HG02642 (cell line): ENCODE data around the gene CPNE7.

Experiments used
- ATAC-seq: cut with Tn5 transposase; IDR thresholded peaks from one replicate; pipeline ENCODE4 v1.9.1; 2021; ENCODE audit warnings: mild to moderate bottlenecking; ENCODE audit not compliant: unreplicated experiment, poor library complexity

CPNE7 gene

DNA sequence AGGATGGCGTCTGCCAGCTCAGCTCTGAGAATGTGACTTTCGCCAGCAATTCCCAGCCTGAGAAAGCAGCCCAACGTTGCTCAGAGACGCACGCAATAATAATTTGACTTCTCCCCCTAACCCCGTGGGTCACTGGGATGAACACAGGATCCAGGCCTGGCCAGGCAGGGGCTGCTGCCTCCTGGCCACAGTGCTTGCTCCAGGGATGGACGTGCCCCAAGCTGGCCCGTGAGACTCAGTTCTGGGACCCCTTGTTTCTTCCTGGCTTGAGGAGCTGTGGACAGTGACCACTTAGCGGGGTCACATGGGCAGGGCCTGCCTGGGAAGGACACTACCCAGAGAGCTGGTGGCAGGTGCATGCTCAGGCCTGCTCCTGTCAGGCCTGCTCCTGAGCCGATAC is 24.3 kb downstream of the CPNE7 start:
- ATAC-seq = no peak

DNA sequence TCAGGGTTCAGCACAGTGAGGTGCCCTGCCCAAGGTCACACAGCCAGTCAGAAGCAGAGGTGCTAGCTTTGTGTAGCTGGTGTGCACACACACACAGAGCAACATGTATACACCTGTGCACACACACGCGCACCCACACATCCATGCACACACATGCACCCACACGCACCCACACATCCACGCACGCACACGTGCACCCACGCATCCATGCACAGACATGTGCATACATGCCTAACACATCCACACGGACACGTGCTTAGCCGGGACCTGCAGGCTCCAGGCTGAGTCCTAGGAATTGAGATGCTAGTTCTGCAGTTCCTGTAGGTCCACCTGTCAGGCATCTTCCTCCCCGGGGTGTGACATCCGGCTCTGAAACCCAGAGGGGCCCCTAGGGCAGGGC is 24.9 kb downstream of the CPNE7 start:
- no peak for ATAC-seq

DNA sequence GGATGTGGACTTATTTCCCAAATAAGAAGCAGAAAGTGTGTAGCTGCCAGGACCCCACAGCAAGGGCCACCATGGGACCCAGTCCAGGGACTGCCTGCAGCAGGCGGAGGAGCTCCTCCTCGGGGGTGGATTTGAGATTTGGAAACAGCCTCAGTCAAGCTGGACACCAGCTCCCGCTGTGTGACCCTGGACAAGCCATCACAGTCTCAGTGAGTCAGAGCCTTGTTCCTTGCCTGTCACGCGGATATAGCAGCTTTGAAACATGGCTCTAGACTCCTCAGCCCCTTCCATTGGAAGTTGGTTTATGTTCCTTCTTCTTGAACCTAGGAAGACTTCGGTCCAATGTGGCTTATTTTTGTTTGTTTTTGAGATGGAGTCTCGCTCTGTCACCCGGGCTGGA is 25.4 kb downstream of the CPNE7 start:
- ATAC-seq = no peak

DNA sequence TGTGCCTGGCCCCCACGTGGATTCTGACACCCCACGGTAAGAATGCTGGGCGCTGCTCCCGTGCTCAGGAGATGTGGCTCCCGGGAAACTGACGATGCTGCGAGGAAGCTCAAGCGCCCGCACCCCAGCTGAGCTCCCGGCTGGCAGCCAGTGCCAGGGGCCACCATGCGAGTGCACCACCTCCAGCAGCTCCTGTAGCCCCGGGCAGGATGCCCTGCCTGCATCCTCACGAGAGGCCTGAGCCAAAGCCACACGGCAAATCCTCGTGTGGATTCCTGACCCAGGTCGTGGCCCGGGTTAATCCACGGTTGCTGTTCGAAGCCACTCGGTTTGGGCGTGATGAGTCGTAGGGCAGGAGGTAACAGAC is 26.3 kb downstream of the CPNE7 start:
- no peak for ATAC-seq

DNA sequence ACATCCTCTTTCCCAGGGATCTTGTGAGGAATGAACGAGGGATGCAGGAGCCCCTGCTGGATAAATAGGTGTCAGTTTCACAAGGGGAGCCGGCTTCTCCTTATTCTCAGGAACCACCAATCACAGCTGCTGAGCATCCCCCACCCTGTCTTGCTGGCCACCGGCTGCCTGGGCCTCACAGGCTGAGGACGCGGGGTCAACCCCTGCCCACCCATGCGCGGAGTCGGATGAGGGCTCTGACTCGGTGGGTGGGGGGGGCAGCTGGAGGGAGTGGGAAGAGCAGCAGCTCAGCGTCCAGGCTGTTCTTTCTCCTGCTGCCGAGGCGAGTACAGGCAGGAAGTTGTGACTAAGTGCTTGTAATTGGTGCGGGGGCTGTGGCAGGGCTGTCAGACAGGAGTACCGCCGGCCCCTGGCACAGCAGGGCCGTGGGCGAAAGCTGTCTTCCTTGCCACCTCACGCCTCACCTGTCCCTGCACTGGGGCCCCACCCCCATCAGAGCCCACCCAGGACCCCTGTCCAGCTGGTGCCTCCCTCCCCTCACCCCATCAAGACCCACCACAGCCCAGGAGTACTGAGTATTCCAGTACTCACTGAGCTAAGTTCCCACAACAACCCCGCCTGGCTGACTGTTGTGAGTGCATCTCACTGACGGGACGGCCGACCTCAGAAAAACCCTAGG is 26.9 kb downstream of the CPNE7 start:
- no peak for ATAC-seq

DNA sequence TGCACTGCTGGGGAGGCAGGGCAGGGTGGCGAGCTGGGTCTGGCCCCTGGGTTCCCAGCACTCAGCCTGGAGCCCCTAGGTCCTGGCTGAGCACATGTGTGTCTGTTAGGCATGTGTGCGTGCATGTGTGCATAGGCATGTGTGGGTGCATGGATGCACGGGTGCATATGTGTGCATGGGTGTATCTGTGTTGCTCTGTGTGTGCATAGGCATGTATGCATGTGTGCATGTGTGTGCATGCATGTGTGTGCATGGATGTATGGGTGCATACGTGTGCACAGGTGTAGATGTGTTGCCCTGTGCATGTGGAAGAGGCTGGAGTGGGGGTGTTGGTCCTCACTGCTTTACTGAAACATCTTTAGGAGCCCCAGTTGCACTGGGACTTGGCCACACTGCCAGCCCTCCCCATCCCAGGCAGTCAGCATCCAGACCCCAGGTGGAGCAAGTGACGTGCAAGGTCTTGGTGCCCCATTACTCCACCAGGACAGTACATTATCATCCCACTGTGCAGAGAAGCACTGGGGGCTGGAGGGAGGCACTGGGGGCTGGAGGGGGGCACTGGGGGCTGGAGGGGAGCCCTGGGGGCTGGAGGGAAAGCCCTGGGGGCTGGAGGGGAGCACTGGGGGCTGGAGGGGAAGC is 27.5 kb downstream of the CPNE7 start:
- no peak for ATAC-seq

DNA sequence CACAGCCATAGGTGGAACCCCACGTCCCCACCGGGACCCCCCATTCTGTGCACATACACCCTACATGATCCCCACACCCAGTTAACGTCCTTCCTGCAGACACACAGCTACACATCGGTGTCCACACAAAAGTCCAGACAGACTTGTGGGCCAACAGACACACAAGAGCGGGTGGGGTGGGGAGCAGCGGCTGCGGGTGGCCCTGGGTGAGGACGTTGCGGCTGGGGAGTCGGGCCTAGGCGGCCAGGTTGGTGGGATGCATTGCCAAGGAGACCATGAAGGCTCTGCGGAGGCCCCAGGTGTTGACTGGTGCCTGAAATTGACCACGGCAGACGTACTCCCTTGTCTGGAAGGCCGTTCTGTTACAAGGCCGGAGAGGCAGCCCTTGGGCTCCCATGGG is 29.2 kb downstream of the CPNE7 start:
- no peak for ATAC-seq

DNA sequence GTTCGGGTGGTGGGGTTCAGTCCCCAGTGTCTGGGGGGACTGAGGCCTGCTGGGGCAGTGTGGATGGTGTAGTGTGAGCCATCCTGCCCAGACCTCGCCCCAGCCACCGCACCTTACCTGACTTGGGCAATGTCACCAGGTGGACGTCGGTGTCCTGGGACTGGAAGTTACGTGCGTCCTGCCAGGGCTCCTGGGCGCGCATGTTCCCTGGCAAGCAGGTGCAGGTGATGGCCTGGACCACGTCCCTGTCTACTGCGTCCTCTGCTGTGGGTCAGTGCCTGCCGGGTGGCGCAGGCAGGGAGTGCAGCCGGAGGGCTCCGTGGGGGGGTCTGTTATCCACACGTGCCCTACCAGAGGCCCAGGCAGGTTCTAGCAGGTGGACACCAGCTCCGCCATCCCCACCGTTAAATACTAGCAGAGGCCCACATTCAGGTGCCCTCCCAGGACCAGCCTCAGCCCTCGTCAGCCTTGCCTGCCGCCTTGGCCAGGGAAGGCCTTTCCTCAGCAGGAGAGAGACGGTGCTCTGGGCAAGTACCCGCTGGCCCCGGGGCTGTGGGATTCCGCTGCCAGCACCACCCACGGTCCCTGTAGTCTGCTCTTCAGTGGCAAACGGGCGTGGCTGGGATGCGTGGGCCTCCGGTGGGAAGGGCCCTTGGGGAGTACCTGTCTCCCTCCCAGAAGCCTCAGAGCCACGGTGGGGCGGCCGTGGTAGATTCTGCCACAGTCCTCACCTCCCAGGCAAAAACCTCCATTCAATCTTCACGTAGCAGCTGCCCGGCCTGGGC is 29.8 kb downstream of the CPNE7 start:
- ATAC-seq = no peak

DNA sequence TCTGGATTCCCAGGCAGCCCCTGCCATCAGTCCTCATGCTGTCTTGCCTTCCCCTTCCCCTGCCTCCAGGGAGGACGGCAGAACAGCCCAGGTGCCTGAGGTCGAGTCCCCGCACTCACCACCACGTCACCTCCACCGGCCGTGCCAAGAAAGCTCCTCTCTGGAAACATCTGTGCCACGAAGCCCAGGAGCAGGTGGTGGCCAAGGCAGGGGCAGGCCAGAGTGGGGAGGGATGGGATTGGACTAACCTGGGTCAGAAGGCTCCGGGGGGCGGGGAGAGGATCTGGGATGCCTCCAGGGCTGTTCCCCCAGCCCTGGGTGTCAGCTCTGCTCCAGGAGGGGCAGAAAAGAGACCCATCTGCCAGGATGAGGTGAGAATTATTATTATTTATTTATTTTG is 30.4 kb downstream of the CPNE7 start:
- no peak for ATAC-seq

DNA sequence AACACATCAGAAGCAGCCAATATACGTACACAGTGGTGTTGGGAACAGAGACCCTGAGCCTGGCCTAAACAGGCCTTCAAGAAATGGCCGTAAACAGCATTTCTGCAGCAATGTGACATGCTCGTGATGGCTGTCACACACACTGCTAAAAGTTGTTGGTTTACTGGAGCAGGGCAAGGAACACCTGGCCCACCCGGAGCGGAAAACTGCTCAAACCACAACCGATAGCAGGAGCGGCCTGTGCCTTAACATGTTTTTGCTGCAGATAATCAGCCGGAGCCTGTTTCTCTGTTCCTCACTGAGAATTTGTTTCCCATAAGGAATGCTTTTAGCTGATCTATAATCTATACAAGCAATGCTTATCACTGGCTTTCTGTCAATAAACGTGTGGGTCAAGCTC is 31.9 kb downstream of the CPNE7 start:
- ATAC-seq = no peak

DNA sequence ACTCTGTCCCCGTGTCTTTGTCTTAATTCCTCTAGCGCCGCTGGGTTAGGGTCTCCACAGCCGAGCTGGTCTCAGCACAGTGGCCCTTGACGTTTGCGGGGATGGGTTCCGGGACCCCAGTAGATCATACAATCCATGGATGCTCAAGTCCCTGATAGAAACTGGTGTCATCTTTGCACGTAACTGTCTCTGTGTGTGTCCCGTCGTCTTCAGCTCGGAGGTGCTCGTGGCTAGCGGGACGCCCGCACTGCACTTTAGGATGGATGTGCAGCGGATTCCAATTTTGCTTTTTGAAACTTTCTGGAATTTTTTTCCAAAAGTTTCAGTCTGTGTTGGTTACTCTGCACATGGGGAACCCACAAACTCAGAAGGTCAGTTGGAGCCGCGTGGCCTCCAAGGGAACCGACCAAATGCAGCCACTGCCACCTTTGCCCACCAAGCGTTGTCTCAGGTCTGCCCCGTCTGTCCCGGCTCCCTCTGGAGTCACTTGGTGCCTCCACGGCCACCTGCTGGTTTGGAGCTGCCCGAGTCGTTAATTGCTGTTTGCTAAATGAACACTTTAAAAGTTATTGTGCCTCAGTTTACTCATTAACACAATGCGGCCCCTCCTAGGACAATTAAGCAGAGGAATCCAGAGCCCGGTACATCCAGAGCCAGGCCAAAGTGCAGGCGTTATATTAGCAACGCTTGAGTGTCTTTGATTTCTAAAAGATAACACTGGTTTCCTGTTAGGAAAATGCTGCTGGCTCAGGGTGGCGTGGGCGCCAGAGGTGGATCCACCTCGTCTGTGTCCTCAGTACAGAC is 32.6 kb downstream of the CPNE7 start:
- ATAC-seq = no peak

DNA sequence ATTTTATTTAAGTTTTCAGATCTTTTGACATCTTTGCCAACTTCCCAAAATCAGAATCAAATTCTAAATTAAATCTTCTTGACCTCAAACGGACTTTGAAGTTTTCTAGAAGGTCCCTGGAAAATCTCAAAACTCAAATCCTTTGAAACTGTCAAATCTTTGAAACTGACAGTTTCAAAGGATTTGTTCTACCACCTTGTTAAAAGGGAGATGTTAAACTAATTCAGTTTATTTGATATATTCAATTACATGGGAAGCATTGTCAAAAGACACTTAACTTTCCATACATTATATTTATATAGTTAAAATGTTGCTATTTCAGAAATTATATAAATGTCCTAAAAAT is 34.5 kb downstream of the CPNE7 start:
- ATAC-seq = no peak

DNA sequence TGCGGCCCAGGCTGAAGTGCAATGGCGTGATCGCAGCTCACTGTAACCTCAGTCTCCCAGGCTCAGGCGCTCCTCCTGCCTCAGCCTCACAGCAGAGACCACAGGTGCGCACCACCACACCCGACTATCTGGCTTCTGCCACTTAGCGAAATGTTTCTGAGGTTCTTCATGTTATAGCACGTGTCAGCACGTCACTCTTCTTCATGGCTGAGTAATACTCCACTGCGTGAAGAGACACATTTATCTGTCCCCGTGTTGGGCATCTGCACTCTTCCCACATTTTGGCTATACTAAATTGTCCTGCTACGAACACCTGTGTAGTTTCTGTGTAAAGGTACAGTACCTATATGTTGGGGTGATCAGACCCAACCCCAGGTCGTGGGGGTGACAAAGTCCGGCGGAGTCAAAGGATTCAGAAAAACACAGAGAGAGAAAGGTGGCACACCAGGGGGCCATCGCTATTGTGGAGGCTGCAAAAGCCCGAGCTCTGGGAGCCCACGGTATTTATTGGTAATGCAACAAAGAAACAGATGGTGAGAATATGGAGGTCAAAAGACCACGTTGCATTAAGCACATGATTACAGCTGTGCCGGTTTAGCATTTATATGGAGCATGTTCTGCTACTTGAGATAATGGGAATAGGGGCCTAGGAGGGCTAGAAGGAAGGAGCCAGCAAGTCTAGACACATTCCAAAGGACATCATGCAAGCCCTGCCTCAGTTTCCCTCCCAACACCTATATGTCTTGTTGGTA is 37.0 kb downstream of the CPNE7 start:
- no peak for ATAC-seq

DNA sequence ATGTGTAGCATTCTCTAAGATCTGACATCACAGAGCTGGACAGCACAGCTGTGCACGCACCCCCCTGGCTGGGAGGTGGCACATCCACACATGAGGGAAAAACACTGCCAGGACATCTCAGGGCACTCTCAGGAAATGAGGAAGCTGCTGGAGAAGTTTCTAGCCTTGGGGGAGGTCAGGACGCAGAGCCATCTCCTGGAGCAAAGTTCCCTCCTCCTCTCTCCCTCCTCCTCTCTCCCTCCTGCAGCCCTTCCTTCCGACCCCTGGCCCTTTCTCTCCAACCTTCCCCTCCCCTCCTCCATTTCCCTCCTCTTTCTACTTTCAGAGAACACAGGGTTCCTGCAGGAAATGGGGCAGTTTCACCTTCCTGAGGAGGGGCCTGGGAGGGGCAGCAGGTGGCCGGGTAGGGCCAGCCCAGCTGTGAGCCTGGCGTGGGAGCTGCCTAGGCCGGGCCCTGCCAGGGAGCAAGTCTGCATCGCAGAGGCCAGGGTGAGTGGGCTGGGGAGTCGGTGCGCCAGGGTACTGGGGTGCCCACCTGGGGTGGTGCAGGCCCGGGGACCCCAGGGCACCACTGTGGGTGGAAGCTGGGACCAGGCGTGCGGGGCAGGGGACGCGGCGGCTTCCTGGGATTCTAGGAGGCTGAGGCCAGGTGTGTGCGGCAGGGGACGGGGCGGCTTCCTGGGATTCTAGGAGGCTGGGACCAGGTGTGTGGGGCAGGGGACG is 37.8 kb downstream of the CPNE7 start, which contains the start of gene DPEP1:
Gene DPEP1 (plus strand): TSS at position 412 of the 723 bp plus-strand sequence. CDS start 16,769 bp downstream, outside the sequence.
- no peak for ATAC-seq

DNA sequence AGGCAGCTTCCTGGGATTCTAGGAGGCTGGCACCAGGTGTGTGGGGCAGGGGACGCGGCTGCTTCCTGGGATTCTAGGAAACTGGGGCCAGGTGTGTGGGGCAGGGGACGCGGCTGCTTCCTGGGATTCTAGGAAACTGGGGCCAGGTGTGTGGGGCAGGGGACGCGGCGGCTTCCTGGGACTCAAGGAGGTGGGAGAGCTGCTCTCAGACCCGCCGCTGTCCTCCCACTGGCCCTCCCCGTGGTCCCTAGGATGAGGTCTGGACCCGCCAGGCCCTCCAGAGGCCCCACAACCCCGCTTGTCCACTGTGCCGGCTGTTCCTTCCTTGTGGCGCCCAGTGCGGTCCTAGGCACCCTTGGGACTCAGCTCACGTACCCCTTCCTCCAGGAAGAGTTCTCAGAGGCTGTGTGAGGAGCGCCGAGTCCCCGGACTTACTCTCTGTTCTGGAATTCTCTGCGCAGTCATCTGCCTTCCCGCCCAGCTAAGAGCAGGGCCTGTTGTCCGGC is 38.4 kb downstream of the CPNE7 start:
- no peak for ATAC-seq

DNA sequence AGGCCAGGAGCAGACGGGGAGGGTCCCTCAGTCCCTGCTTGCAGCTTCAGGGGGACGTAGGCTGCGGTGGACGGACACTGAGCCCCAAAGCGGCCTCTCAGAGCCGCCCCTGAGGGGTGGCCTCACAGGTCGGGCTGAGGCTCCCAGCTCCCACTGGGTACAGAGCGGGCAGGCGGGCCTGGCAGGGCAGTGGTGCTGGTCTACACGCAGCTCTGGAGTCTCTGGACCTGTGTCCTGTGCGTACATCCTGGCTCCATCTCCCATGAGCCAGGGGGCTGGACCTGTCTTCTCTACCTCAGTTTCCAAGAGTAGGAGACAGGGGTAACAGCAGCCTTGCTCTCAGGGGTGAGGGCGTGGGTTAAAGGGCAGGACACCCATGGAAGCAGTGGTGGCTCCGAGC is 39.6 kb downstream of the CPNE7 start:
- ATAC-seq = no peak

DNA sequence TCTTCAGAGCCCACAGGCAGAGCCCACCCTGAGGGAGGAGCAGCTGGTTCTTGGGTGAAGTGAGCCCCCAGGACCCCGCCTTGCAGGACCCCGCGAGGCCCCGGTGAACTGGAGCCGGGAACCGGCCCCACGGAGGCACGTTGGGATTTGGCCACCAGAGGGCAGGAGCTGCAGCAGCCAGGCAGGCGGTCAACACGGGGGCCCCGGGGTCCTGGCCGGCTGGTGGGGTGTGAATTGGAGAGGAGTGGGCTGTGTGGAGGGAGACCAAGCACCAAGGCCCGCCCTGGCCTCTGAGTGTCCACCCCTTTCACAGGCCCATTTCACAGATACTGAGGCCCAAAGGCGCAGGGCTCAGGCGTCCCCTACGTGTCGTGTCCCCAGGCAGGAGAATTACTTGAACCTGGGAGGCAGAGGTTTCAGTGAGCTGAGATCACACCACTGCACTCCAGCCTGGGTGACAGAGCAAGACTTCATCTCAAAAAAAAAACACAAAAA is 40.1 kb downstream of the CPNE7 start:
- no peak for ATAC-seq

DNA sequence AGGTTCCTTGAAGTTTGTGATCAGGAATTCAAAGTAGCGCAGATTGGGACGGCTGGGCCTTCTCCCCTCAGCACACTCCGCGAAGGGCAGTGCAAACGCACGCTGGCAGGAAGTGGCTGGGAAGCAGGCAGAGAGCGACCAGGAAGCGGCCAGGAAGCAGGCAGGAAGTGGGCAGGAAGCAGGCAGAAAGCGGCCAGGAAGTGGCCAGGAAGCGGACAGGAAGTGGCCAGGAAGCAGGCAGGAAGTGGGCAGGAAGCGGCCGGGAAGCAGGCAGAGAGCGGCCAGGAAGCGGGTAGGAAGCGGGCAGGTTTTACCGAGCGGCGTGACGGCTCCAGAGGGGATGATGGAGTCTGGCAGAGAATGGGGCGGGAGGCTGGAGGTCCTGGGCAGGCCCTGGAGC is 41.1 kb downstream of the CPNE7 start:
- ATAC-seq = no peak

DNA sequence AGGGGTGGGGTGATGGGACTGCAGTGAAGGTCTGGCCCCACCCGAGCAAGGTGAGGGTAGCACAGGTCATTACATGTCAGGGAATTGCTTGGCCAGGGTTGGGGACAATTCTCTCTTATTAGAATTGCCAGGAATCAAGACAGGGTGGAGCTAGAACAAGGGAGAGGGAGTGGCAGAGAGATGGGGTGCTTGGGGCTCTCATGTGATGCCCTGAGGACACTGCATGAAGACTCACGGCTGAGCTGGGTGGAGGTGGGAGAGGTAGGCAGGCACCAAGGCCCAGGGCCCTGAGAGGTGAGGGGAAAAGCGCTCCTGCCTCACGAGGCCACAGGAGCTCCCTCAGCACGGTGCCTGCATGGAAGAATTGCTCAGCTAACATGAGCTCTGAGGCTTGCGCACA is 41.5 kb downstream of the CPNE7 start:
- ATAC-seq = no peak
